MG63 (cell line): Measurements from ENCODE around the gene MYO7B. TPM values are rescaled to one million over a fixed set of nuclear protein-coding genes. Genes with fewer than 3 reads are reported as not detected.

Experiments
- total RNA-seq: library from RNA; depleted of rRNA; stranded (reverse); fragments of >200 nt; shearing (Covaris generic); gene quantifications from 2 replicates; pipeline ENCODE4 v1.2.3, GENCODE V29; 2014; ENCODE audit warnings: low replicate concordance; rRNA removed

Gene MYO7B
- total RNA-seq, 1 experiment from 2014 or later = 0.89 TPM

Other genes starting within 250 kb of the MYO7B start
- 21.4 and 35.1 TPM in 2 replicates for gene ERCC3, start 241.5 kb upstream of the MYO7B start, total RNA-seq
- 10.6 and 32.9 TPM in 2 replicates for gene MAP3K2, start 147.7 kb upstream of the MYO7B start, total RNA-seq
- gene PROC, start 117.3 kb upstream of the MYO7B start, total RNA-seq = not detected in 2 replicates
- 26.2 and 29.0 TPM in 2 replicates for gene IWS1, start 9.2 kb upstream of the MYO7B start, total RNA-seq
- gene GPR17, start 110.5 kb downstream of the MYO7B start, total RNA-seq = not detected in 2 replicates
- gene LIMS2, start 139.8 kb downstream of the MYO7B start, total RNA-seq = 0.53 and 2.3 TPM in 2 replicates
- 8.7 and 9.2 TPM in 2 replicates for gene SFT2D3, start 165.8 kb downstream of the MYO7B start, total RNA-seq